ENCODE data around the gene PHLDB1.

Gene PHLDB1

GRCh38 chr11:118621784-118622375 is 14.5 kb downstream of the PHLDB1 start:
- DNase-seq (ENCODE audit: low read depth) = no peak

DNA sequence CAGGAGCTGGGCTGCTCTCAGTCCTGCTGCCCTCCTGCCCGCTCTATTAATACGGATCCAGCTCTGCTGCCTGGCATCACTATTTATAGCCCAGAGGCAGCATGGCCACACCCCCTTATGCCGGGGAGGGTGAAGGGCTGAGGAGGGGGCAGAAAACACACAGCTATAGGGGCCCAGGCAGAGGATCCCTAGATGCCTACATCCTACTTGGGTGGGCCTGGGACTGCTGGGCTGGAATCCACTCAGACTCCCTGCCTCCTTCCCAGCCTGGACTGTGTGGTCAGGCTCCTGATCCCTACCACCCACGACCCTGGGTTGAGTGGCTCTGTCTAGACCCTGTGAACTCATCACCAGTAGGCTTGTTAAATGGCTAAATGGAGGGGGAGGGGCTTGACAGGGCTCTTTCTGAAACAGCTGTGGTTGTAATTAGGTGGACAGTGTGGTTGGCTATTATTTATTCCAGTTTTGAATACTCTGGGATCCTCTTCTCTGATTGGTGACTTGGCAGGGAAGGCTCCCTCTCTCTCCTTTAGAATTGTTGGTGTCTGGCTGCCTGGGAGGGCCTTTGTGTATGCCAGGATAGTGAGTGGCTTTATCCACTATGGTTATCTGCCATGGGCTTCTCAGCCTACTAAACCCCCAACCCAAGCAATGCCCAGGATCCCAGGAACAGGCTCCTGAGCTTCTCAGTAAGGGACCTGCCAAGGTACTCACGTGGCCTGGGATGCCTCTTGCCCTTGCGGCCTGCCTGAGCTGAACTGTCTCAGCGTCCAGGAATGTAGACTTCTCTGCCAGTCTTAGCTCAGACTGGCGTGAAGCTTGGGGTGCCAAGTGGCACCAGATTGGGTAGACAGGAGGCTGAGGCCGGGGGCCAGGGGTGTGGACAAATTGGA is 15.2 kb downstream of the PHLDB1 start:
- no peak for DNase-seq (ENCODE audit: low read depth)

DNA sequence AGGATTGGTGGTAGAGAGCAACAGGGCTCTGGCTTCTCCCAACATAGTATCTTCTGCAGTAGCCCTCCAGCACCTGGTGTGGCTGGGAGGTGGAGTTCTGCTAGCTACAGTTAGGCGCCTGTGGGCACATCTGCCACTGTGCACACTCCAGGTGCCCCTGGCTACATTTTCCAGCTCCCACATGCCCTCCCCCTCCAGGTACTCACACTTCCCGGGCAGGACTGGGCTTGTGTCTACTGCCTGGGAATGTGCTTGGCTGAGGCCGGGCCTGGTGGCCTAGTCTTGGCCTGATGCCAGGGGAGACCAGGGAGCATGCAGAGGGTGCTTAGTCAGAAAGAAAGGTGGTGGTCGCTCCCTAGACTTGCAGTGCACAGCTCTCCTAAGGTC is 15.8 kb downstream of the PHLDB1 start:
- no peak for DNase-seq (ENCODE audit: low read depth)

DNA sequence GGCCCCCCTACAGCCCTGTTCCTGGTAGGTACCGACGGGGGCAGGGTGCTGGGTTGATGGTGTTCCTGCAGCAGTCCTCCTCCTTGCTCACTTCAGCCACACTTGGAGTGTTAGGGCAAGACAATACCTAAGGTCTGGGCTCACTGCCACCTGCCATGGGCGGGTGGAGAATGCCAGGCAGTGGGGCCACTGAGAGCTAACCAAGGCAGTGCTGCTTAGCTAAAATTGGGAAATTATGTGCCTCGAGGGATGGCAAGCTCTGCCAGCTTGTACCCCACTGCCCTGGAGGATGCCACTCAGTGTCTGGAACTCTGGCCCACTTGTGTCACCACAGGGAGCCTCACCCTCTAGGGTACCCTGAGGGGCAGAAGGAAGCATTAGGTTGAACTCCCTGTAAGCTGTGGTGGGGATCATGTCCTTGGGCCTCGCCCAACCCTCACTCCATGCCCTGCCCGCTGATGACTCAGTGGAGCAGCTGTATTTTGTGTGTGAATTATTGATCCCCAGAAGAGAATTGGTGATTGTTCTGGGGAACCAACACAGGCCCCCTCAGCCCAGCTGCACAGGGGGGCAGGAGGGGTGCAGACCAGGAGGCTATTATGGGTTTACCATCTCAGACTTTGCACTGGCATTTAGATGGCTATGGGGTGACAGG is 17.7 kb downstream of the PHLDB1 start:
- no peak for DNase-seq (ENCODE audit: low read depth)

DNA sequence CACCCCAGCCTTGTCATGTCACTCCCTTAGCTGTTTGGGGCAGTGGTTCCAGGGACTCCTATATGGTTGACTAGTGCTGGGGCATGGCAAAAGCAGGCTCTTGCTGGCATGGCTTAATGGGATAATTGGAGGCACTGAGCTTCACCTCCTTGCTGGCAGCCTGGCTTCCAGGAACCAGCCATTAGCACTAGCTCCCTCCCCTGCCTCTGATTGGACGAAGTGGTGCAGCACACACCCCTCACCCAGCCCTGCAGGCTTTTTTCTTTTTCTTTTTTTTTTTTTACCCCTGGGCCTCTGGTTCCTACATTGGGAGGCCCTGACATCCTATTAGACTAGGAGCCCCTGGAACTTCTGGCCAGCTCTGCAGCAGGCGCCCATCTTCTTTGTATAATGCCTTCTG is 18.6 kb downstream of the PHLDB1 start:
- no peak for DNase-seq (ENCODE audit: low read depth)

- no peak for DNase-seq (ENCODE audit: low read depth)
Observed at GRCh38 chr11:118627566-118627965, 20.2 kb downstream of the PHLDB1 start.

DNA sequence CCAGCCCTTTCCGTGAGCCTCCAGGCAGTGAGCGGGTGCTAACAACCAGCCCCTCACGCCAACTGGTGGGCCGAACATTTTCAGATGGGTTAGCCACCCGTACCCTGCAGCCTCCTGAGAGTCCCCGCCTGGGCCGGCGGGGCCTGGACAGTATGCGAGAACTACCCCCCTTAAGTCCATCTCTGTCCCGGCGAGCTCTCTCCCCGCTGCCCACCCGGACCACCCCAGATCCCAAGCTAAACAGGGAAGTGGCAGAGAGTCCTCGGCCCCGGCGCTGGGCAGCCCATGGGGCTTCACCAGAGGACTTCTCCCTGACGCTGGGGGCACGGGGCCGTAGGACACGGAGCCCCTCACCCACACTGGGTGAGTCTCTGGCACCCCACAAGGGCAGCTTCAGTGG is 20.6 kb downstream of the PHLDB1 start:
- no peak for DNase-seq (ENCODE audit: low read depth)

- no peak for DNase-seq (ENCODE audit: low read depth)
Observed at GRCh38 chr11:118628432-118628831, 21.0 kb downstream of the PHLDB1 start.

GRCh38 chr11:118628861-118629549 is 21.6 kb downstream of the PHLDB1 start:
- DNase-seq (ENCODE audit: low read depth) = no peak

GRCh38 chr11:118629761-118630661 is 22.6 kb downstream of the PHLDB1 start:
- no peak for DNase-seq (ENCODE audit: low read depth)

DNA sequence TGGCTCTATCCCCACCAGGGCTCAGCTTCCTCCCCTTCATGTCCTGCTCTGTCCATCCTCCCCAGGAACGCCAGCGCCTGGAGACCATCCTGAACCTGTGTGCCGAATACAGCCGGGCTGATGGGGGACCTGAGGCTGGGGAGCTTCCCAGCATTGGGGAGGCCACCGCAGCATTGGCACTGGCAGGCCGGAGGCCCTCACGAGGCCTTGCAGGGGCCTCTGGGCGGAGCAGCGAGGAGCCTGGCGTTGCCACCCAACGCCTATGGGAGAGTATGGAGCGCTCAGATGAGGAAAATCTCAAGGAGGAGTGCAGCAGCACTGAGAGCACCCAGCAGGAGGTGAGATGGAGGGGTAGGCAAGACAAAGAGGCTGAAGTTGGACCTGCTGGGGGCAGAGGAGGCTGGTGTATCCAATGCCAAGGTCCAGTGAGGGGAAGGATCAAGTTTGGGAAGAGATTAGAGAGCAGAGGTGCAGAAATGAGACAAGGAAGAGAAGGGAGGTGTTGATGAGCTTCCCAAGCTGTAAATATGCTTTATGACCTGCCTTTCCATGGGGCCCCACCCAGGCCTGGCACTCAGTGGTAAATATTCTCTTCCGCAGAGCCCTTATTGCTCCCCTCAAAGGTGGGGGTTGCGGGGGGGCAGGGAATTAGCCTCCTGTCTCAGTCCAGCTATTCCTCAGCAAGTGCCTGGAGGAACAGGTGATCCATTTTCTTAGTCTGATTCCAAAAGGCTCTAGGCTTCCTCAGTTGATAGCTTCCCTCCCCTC is 23.9 kb downstream of the PHLDB1 start:
- no peak for DNase-seq (ENCODE audit: low read depth)

DNA sequence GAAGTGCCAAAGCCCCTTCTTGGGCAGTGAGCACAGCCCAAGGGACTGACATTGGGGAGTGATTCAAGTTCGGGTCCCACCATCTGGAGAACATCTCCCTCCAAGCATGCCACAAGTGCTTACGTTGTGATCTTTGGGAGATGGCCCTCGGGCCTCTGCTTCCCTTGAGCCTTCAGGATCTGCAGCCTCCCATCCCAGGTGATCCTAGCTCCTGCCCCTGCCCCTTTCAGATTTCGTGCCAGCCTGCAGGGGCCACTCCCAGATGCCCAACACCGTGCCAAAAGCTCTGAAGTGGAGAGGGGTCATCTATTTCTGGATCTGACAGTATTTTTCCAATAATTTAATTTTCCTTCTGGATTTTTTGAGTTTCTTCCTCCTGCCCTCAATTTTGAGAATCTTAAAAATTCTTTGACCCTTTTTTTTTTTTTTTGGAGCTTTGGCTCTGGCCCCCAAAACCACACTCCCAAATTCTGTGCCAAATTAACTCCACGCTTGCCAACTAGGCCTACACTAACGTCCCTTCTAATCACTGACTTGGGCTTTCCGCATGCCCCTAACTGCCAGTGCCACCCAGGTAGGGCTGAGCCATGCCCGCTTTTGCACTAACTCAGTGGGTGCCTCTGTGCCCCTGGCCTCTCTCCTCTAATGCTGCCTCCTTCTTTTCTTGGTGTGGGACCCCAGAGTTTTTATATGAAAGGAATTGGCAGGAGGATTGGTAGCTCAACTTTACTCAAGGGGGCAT is 25.3 kb downstream of the PHLDB1 start:
- DNase-seq (ENCODE audit: low read depth) = no peak

- DNase-seq (ENCODE audit: low read depth) = no peak
Observed at GRCh38 chr11:118633319-118633690, 25.9 kb downstream of the PHLDB1 start.

- DNase-seq (ENCODE audit: low read depth) = no peak
Observed at GRCh38 chr11:118633979-118634378, 26.6 kb downstream of the PHLDB1 start.

- no peak for DNase-seq (ENCODE audit: low read depth)
Observed at GRCh38 chr11:118634431-118635236, 27.2 kb downstream of the PHLDB1 start.

GRCh38 chr11:118635237-118635591 is 27.8 kb downstream of the PHLDB1 start:
- no peak for DNase-seq (ENCODE audit: low read depth)

GRCh38 chr11:118635642-118636041 is 28.2 kb downstream of the PHLDB1 start:
- DNase-seq (ENCODE audit: low read depth) = no peak

DNA sequence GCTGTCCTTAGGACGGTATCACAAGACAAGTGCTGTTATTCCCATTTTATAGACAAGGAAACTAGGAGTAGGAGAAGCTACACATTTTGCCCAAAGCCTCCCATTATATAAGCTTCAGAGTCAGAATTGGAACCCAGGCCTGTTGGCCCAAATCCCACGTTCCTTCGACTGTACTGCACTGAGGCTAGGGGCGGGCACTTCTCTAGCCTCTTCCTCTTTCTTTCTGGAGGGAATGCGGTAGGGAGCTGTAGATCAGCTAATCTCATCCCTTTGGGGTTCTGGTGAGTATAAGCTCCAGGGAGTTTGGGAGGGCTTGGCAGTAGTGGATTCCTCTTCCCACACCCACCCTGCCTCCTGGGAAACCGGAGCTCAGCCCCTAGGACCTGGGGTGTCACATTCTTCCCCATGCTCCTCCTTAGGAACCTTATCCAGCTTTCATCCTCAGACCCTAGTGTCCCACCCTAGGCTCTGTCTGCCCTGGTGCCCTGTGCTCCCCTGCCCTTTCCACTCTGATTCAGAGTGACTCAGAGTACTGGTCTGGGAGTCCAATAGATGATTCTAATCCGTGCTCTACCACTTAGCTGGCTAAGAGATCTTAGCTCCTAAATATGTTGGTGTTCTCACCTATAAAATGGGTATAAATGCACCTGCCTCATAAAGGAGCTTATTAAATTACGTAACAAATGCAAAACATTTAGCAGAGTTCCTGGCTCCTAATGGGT is 29.3 kb downstream of the PHLDB1 start:
- no peak for DNase-seq (ENCODE audit: low read depth)

- DNase-seq (ENCODE audit: low read depth) = no peak
Observed at GRCh38 chr11:118638726-118639125, 31.3 kb downstream of the PHLDB1 start.
